Measurements from ENCODE around the gene JAK3.

The JAK3 gene

DNA sequence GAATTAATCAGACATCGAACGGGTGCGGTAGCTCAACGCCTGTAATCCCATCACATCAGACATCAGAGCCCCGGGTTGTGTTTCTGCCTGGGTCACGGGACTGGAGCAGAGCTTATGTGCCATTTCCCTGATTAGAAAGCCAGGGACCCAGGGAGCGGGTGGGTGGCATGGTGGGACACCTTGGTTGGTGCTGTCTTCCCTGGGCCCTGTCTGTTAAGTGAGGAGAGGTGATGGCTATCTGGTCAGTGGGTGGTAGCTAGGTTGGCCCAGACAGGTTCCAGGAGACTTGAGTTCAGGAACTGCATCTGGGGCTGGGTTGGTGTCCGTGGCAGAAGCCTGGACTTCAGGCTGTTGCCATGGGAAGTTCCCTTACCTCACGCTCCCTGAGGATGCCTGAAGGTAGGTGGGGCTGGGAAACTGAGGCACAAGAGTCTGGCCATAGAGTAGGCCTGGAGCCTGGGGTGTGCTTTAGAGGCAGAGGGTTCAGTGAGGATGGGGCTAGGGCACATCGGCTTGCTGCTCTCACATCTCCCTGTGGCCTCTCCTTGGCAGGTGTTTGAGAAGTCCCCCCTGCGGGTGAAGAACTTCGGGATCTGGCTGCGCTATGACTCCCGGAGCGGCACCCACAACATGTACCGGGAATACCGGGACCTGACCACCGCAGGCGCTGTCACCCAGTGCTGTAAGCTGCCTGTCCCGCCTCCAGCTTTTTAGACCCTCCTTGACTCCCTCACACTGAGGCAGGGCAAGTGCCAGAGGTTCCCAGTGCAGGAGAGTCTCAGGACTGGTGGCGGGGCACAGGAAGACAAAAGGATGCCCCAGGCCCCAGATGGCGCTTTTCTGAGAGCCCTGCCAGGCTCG is 14.0 kb upstream of the JAK3 start:
- in situ Hi-C loops (cut with MboI; ENCODE audit: low sequenced_read_pairs): no loop called here
- DNase-seq (ENCODE audit: low spot score in 2 of 2): peak in 1 of 2 experiments; percentile 38
- H3K4me1 ChIP-seq: peaks cover 13% of the 10 kb centered on the region
- H3K9me3 ChIP-seq: no peaks in the 10 kb centered on the region
- H3K4me3 ChIP-seq: peak overlapping the region; percentile 98
- H3K27me3 ChIP-seq (ENCODE audit: low read depth): no peaks in the 10 kb centered on the region
- H3K36me3 ChIP-seq (replicated peaks): peaks cover 59% of the 10 kb centered on the region

DNA sequence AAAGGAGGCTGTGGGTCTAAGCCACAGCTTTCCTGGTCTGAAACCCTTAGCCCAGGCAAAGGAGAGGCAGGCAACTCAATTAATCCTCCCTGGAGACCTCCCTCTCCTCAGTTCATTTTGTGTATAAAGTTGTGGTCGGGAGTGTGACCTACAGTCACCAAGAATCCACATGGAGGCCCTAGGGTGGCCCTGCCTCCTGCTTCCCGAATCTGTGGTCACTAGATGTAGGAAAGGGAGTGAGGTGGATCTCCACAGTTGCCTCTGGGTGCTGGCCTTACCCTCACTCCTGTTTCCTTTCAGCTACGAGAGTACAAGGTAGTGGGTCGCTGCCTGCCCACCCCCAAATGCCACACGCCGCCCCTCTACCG is 13.2 kb upstream of the JAK3 start:
- in situ Hi-C loops (cut with MboI; ENCODE audit: low sequenced_read_pairs): no loop called here
- H3K4me1 ChIP-seq: peaks cover 13% of the 10 kb centered on the region
- H3K27me3 ChIP-seq (ENCODE audit: low read depth): no peaks in the 10 kb centered on the region
- no peak for DNase-seq (ENCODE audit: low spot score in 2 of 2)
- H3K36me3 ChIP-seq (replicated peaks): peaks cover 59% of the 10 kb centered on the region
- H3K4me3 ChIP-seq: peak overlapping the region; percentile 98
- H3K9me3 ChIP-seq: no peaks in the 10 kb centered on the region

DNA sequence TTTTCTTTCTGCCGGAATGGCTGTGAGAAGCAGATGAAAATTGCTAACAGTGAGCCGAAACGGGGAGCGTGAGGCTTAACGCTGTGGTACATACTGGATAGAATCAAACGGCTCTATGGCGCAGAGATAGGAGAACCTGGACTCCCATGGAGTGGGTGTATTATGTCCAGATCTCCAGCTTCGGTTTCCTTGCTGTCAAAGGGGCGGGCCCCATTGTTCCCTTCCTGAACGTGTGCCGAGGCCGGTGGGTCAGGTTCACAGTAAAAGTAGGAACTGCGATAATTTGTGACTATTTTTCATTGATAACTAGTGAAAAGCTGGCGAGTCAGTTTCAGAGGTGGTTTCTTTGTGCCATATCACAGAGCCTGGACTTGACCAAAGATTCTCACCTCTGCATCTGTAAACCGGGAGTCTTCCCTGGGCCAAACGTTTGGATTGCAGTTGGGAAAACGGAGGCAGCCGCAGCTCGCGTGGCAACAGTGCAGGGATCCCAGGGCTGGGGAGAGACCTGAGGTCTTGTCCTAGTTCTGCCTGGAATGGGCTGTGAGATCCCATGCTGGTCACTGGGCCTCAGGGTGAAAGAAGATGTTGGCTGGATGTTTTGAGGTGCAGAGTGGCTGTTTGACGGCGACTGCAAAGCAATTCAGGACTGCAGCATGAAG is 12.7 kb upstream of the JAK3 start:
- Histone ChIP-seq H3K4me1 (peaks cover 8% of the 10 kb centered on the region), H3K27me3 (ENCODE audit: low read depth) (no peaks in the 10 kb centered on the region), H3K9me3 (no peaks in the 10 kb centered on the region), H3K4me3 (peak overlapping the region; percentile 98), H3K36me3 (replicated peaks) (peaks cover 56% of the 10 kb centered on the region)
- peak in 1 of 2 experiments; percentile 31 for DNase-seq (ENCODE audit: low spot score in 2 of 2)
- in situ Hi-C loops (cut with MboI; ENCODE audit: low sequenced_read_pairs): no loop called here

DNA sequence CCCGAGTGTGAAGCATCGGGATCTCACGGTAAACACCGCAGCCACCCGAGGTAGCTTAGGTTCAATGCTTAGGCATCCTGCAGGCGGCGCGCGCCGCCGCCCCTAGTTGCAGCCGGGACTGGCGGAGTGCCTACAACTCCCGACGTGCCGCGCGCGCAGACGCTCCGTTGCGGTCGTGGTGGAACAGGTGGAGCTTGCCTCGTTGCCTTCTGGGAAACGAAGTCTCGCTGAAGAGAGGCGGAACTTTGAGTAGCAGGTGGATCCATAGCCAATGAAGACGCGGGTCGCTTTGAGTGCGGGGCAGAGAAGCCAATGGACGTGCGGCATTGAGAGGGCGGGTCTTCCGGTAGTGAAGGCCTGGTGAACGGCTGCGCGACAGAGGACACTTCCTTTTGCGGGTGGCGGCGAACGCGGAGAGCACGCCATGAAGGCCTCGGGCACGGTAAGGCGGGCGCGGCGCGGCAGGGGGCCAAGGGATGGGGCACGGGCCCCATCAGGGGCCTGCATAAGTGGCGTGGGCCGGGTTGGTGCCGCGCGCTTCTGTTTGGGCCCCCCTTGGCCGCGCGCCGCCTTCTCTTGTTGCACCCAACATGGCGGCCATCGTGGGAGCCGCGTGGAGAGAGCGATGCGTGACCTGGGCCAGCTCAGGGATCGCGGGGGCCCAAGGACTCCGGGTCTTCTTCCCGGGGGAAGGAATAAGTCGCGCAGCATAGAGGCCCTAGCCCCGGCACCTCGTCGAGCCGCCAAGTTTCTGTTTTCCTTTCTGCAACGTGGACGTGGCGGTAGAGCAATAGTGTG is 11.9 kb upstream of the JAK3 start, which contains the start of gene RPL18A:
Gene RPL18A (plus strand): TSS at position 378 of the 798 bp plus-strand sequence. CDS start 47 bp downstream, at position 425.
- Histone ChIP-seq H3K36me3 (replicated peaks) (peaks cover 49% of the 10 kb centered on the region), H3K9me3 (no peaks in the 10 kb centered on the region), H3K27me3 (ENCODE audit: low read depth) (no peaks in the 10 kb centered on the region), H3K4me3 (peak within 1 kb of the TSS; percentile 98), H3K4me1 (peaks cover 7% of the 10 kb centered on the region)
- peak; percentile 99 for DNase-seq (ENCODE audit: low spot score in 2 of 2)
- in situ Hi-C loops (cut with MboI; ENCODE audit: low sequenced_read_pairs): no loop called here

DNA sequence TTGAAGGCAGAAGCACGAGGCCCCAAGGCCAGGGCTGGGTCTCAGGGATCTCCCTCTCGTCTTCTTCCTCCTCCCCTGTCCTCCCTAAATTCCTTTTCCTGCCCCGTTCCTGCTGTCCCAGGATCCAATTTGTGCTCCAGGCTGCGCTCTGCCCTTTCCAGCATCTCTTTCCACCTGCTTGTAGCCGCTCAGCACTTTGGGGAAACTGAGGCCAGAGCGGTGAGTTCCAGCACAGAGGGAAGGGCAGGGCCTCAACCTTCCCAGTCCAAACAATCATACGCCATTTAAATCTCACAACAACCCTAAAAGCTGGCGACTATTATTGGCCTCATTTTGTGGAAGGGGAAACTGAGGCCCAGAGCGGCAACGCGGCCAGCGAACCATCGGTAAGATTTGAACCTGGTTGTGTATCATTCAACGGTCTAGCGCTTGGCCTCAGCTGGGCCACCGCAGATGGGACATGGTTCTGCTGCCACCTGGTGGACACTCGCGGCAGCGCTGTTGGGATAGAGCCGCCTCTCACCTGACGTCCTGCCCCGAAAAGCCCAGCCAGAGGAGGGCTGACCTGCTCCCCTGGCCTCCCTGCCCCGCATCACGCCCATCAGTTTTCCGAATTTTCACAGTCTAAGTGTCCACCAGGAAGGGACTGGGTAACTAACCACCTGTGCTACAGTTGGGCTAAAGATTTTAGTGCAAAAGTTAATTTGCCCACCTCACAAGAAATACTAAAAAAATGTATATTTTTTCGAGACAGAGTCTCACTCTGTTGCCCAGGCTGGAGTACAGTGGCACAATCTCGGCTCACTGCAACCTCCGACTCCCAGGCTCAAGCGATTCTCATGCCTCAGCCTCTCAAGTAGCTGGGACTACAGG is 7.7 kb upstream of the JAK3 start:
- Histone ChIP-seq H3K36me3 (replicated peaks) (peaks cover 8% of the 10 kb centered on the region), H3K27me3 (ENCODE audit: low read depth) (no peaks in the 10 kb centered on the region), H3K4me1 (no peaks in the 10 kb centered on the region; the same call in none of the 2 replicates), H3K4me3 (no peak overlapping the region), H3K9me3 (peaks cover 3% of the 10 kb centered on the region; the same call in 1 of the 2 replicates)
- peak; percentile 68 to 94 for DNase-seq (ENCODE audit: low spot score in 2 of 2)
- in situ Hi-C loops (cut with MboI; ENCODE audit: low sequenced_read_pairs): no loop called here

DNA sequence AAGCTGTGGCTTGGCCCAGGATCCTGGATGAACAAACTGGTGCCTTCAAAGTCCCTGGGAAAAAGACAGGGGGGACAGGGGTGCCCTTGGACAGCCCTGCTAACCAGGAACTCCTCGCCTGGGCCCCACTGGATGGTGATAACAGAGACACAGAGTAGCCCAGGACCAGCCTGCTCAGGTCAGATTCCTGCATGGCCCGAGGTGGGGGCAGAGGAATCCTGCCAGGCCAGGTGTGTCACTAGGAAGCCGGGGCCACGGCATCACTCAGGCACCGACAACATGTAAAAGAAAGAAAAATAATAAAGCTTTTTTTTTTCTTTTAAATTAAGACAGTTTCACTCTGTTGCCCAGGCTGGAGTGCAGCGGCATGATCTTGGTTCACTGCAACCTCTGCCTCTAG is 6.3 kb upstream of the JAK3 start:
- no peak overlapping the region for H3K4me3 ChIP-seq
- H3K36me3 ChIP-seq (replicated peaks): no peaks in the 10 kb centered on the region
- DNase-seq (ENCODE audit: low spot score in 2 of 2): no peak

DNA sequence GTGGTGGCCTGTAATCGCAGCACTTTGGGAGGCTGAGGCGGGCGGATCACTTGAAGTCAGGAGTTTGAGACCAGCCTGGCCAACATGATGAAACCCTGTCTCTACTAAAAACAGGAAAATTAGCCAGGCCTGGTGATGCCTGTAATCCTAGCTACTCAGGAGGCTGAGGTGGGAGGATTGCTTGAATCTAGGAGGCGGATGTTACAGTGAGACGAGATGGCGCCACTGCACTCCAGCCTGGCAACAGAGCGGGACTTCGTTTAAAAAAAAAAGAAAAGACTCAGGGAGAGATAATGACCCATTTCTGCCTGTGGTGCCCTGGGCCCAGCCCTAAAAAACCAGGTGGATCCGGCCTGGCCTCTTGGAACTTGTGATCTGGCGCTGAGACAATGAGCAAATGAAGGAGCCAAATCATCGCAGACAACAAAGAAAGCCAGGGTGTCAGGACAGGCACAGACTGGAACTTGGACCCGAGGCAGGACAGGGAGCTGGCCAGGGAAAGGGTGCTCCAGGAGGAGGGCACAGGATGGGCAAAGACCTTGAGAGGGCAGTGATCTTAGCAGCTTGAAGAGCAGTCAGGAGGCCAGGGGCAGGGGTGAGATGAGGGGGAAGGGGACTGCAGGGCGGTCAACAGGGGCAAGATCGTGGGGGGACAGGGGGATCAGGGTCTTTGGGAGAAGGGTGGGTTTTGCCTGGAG is 962 bp upstream of the JAK3 start:
- peaks cover 4% of the 10 kb centered on the region for H3K4me1 ChIP-seq
- in situ Hi-C loops (cut with MboI; ENCODE audit: low sequenced_read_pairs): no loop called here
- DNase-seq (ENCODE audit: low spot score in 2 of 2): no peak
- H3K36me3 ChIP-seq (replicated peaks): no peaks in the 10 kb centered on the region
- no peak overlapping the region for H3K4me3 ChIP-seq
- H3K27me3 ChIP-seq (ENCODE audit: low read depth): no peaks in the 10 kb centered on the region
- H3K9me3 ChIP-seq: peaks cover 3% of the 10 kb centered on the region; the same call in 1 of the 2 replicates

More for the DNA sequence above, 6.3 kb upstream of the JAK3 start:
- no peaks in the 10 kb centered on the region; the same call in none of the 2 replicates for H3K4me1 ChIP-seq
- in situ Hi-C loops (cut with MboI; ENCODE audit: low sequenced_read_pairs): no loop called here
- H3K9me3 ChIP-seq: peaks cover 3% of the 10 kb centered on the region; the same call in 1 of the 2 replicates
- H3K27me3 ChIP-seq (ENCODE audit: low read depth): no peaks in the 10 kb centered on the region

DNA sequence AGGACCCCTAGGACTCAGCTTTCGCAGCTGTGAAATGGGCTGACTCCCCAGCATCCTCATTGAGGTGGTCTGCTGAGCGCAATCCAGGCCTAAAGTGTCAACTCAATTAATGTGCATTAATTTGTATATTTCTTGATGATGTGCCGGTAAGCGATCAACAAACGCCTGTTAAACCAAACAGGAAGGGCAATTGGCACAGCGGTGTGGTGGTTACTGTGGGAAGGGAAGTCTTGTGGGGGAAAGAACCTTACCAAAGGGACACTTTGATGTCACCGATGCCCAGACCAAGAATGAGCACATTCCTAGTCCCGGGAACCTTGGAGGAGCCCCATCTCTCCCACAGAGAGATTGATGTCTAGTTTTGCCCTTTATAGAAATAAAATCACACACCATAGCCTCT is 1.6 kb downstream of the JAK3 start:
- no peak for DNase-seq (ENCODE audit: low spot score in 2 of 2)
- Histone ChIP-seq H3K4me1 (peaks cover 4% of the 10 kb centered on the region), H3K4me3 (no peak overlapping the region), H3K9me3 (no peaks in the 10 kb centered on the region; the same call in 1 of the 2 replicates), H3K27me3 (ENCODE audit: low read depth) (no peaks in the 10 kb centered on the region), H3K36me3 (replicated peaks) (no peaks in the 10 kb centered on the region)
- in situ Hi-C loops (cut with MboI; ENCODE audit: low sequenced_read_pairs): no loop called here

DNA sequence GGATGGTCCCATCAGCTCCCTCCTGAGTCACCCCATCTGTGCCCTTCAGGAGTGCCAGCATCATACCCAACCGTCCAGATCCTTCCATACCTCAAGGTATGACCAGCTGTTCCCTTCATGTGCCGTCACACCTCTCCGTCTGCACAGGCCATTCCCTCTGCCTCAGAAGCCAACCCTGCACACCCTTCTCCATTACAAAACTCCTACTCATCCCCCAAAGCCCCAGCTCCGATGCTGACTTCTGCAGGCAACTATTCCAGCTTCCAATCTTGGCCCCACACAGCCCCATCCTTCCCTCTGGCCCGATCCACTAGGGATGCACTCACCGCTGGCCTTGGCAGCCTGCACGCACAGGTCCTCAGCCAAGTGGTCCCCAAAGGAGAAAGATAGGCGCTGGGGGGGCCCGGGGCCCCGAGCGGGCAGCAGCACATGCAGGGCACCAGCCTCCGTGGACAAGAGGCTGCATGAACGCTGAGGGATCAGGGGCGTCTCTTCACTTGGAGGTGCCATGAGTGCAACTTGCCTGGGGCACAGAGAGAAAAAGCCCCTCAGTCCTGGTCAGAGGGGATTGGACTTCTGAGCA is 3.8 kb downstream of the JAK3 start:
- DNase-seq (ENCODE audit: low spot score in 2 of 2): no peak
- Histone ChIP-seq H3K9me3 (no peaks in the 10 kb centered on the region), H3K4me3 (no peak overlapping the region), H3K4me1 (peaks cover 4% of the 10 kb centered on the region), H3K36me3 (replicated peaks) (no peaks in the 10 kb centered on the region), H3K27me3 (ENCODE audit: low read depth) (no peaks in the 10 kb centered on the region)
- in situ Hi-C loops (cut with MboI; ENCODE audit: low sequenced_read_pairs): no loop called here

DNA sequence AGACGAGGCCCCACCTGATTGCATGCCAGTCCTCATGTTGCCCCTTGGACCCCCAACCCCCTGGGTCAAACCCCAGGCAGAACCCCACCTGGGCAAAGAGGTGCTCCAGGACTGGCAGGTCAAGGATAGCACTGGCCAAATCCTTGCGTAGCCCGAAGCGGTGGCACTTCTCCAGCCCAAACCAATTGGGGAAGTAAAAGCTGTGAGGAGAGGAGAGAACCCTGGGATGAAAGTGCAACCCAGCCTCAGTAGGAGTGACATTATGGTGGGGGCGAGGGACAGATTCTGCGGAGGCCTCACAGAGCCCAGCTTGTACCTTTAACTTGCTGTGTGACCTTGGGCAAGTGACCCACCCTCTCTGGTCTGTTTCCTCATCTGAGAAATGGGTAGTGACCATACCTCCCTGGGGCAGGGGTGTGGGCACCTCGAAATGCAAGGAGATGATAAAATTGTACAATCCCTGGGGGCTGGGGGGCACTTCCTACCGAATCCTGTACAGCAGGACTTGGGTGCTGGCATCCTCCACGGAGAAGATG is 4.4 kb downstream of the JAK3 start:
- DNase-seq (ENCODE audit: low spot score in 2 of 2): no peak
- no peaks in the 10 kb centered on the region for H3K27me3 ChIP-seq (ENCODE audit: low read depth)
- no peaks in the 10 kb centered on the region for H3K9me3 ChIP-seq
- peaks cover 4% of the 10 kb centered on the region for H3K4me1 ChIP-seq
- H3K4me3 ChIP-seq: no peak overlapping the region
- in situ Hi-C loops (cut with MboI; ENCODE audit: low sequenced_read_pairs): no loop called here
- no peaks in the 10 kb centered on the region for H3K36me3 ChIP-seq (replicated peaks)

DNA sequence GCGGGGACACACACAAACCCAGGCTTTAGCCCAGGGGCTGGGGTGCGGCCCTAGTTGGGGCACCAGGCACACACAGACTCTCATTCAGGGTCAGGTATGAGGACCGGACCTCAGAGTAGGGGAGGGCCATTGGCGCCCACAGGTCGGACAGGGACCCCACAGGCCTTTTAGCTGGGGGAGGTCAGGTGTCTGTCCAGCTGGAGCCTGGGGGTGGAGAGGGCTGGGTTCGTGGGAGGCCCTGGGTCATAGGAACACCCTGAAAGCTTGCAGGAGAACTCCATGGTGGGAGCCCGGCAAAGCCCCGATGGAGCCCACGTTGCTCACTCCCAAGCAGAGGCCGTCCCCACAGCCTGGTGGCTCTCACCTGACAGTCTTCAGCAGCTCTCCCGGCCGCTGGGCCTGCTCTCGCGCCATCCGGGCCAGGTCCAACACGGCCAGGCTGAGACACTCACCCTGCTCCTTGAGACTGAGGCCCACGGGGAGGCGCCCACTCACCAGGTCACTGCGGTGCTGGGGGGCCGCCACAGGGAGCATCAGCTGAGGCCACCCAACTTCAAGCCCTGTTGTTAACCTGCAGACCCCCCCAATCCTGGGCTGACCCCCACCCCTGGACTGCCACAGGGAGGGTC is 5.0 kb downstream of the JAK3 start:
- DNase-seq (ENCODE audit: low spot score in 2 of 2): no peak
- H3K4me1 ChIP-seq: peaks cover under 1% of the 10 kb centered on the region
- in situ Hi-C loops (cut with MboI; ENCODE audit: low sequenced_read_pairs): no loop called here
- H3K4me3 ChIP-seq: no peak overlapping the region
- no peaks in the 10 kb centered on the region for H3K27me3 ChIP-seq (ENCODE audit: low read depth)
- H3K9me3 ChIP-seq: no peaks in the 10 kb centered on the region
- H3K36me3 ChIP-seq (replicated peaks): no peaks in the 10 kb centered on the region
